PFSK-1 (cell line): Measurements from ENCODE around the gene OPCML.

Experiments
- FOXP2 ChIP-seq: optimal IDR thresholded peaks from 2 replicates; pipeline ENCODE3; 2011; ENCODE audit warnings: borderline replicate concordance, control low read depth, inconsistent platforms; ENCODE audit not compliant: insufficient read depth; ENCODE audit errors: extremely low read length, extremely low read depth
- POLR2AphosphoS5 ChIP-seq: IDR thresholded peaks from 2 replicates; pipeline ENCODE4 v1.6.1; 2012; ENCODE audit warnings: low read depth, mild to moderate bottlenecking, control low read depth, low read length, moderate library complexity
- REST ChIP-seq, 2 experiments: IDR thresholded peaks; 2 replicates each; pipeline versions ENCODE4 v1.6.1 to v1.8.0; 2011 to 2012; ENCODE audit warnings: low read depth in 2 of 2, low read length in 2 of 2, control low read depth in 1 of 2, inconsistent platforms in 1 of 2, mild to moderate bottlenecking in 1 of 2, moderate library complexity in 1 of 2; ENCODE audit not compliant: insufficient read depth in 1 of 2
- SIN3A ChIP-seq: IDR thresholded peaks from 2 replicates; pipeline ENCODE4 v1.6.1; 2012; ENCODE audit warnings: mild to moderate bottlenecking, low read length, moderate library complexity, borderline replicate concordance; ENCODE audit not compliant: insufficient read depth
- TAF1 ChIP-seq: IDR thresholded peaks from 2 replicates; pipeline ENCODE4 v1.6.1; 2012; ENCODE audit warnings: low read length, control low read depth, borderline replicate concordance; ENCODE audit not compliant: insufficient read depth

The OPCML gene

GRCh38 chr11:132578580-132578979 lies 953.7 kb downstream of the OPCML start:
- TF ChIP-seq FOXP2 (no peak), SIN3A (no peak), TAF1 (no peak), REST (IDR thresholded peaks at IDR 0.05; ENCODE audit: insufficient read depth in 1 of 2, low read depth in 2 of 2, low read length in 2 of 2) (no peak), POLR2AphosphoS5 (no peak)

DNA sequence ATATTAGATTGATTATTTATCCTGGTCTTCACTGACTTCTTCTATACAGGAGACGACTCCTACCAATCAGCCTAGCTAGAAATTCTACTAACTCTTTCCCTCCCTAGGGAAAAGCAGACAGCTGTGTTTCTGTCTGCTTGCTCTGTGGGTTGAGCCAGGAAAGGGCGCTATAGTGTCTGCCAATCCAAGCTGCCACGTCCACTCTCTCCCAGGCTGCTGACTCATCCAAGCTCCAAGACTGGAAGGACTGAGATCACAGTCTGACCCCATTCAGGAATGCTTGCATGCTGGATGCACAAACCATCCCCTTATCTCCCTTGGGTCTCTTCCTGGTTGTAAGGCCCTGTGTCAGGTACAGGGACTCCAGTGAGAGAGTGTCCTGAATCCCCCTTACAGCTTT lies 955.6 kb downstream of the OPCML start:
- TF ChIP-seq TAF1 (no peak), REST (IDR thresholded peaks at IDR 0.05; ENCODE audit: insufficient read depth in 1 of 2, low read depth in 2 of 2, low read length in 2 of 2) (no peak), SIN3A (no peak), POLR2AphosphoS5 (no peak), FOXP2 (no peak)

DNA sequence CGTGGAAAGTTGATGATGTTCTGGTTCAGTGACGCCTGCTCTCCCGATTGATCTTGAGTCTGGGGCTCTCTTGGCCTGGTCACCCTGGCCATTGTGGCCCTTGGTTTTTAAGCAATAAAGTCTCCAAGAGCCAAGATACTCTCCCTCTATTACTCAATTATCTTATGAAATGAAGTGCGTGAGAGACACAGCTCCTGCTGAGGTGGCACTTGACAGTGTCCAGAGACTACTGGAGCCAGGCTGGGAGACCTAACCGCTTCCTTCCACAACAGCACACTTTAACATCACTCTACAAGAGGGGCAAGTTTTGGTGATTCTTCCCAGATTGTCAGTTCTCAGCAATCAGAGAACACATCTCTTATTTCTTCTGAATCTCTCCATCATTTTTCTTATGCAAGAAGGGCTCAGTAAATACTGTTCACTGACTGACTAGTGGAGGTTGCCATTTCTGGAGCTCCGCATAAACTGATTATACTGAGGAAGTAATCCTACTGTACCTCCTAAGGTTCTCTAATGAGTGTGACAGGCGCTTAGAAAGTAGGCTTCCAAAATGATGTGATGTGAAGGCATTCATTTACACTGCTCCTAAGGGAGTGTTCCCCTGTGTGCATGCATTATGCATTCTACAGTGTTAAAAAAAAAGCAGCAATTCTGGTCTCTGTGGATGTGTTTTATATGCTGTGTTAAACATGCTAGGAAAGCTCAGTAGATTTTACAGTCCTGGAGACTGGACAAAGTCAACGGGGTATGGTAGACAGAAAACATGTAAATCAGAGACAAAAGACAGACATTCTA lies 968.0 kb downstream of the OPCML start:
- TF ChIP-seq TAF1 (no peak), SIN3A (no peak), POLR2AphosphoS5 (no peak), FOXP2 (no peak), REST (IDR thresholded peaks at IDR 0.05; ENCODE audit: insufficient read depth in 1 of 2, low read depth in 2 of 2, low read length in 2 of 2) (no peak)

DNA sequence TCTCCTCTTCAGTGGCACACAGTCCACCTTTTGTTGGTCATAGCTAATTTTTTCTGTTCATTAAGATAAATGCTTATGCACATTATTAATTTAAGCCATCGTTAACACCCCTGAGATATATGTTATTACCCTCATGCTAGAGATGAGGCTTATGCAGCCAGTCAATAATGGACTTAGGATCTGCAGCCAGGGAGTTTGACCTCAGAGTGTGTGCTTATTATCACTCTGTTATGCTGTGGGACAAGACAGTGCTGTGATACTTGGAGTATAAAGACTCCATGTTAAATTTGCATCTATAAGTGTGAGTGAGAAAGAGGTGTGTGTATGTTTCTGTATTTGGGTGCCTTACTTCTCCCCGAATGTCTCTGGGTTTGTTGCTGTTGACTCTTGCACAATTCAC lies 969.3 kb downstream of the OPCML start:
- no peak for TF ChIP-seq SIN3A
- TF ChIP-seq FOXP2: no peak
- no peak for TF ChIP-seq POLR2AphosphoS5
- TF ChIP-seq REST (IDR thresholded peaks at IDR 0.05; ENCODE audit: insufficient read depth in 1 of 2, low read depth in 2 of 2, low read length in 2 of 2): no peak
- no peak for TF ChIP-seq TAF1

GRCh38 chr11:132561937-132562336 lies 970.4 kb downstream of the OPCML start:
- TF ChIP-seq SIN3A: no peak
- no peak for TF ChIP-seq FOXP2
- TF ChIP-seq TAF1: no peak
- TF ChIP-seq POLR2AphosphoS5: no peak
- no peak for TF ChIP-seq REST (IDR thresholded peaks at IDR 0.05; ENCODE audit: insufficient read depth in 1 of 2, low read depth in 2 of 2, low read length in 2 of 2)
